GM13976 (cell line): ENCODE results near the gene PDE6C.

Experiments
- DNase-seq: peaks from one replicate; pipeline ENCODE4 v3.0.0; 2012; ENCODE audit warnings: low spot score
- CTCF ChIP-seq: IDR thresholded peaks from 2 replicates; pipeline ENCODE4 v1.5.1; 2012; ENCODE audit warnings: borderline replicate concordance, mild to moderate bottlenecking; ENCODE audit not compliant: insufficient read depth; ENCODE audit errors: extremely low read depth, missing control alignments, control extremely low read depth
- in situ Hi-C: fragments of 300-500 bp; cut with MboI; formaldehyde crosslinking; loops from one replicate; pipeline ENCODE4 v1.12.0; 2022; ENCODE audit warnings: low sequenced_read_pairs, mixed read lengths, inconsistent platforms; ENCODE audit not compliant: unreplicated experiment

The PDE6C gene

GRCh38 chr10:93715345-93715744 lies 103.0 kb downstream of the PDE6C start:
- no peak for TF ChIP-seq CTCF
- DNase-seq, result peak; percentile 68
- in situ Hi-C loops, result no loop called here
